NOMO-1 treated with dmso at 0.1 percent for 144 hours (cell line): ENCODE results near the gene BAX.

Experiments
- DNase-seq: peaks from one replicate; lab custom pipeline; 2025; ENCODE audit not compliant: unreplicated experiment; lab: John Stamatoyannopoulos, UW

Gene BAX

GRCh38 chr19:48961673-48962028 is 7.0 kb downstream of the BAX start:
- no peak for DNase-seq

DNA sequence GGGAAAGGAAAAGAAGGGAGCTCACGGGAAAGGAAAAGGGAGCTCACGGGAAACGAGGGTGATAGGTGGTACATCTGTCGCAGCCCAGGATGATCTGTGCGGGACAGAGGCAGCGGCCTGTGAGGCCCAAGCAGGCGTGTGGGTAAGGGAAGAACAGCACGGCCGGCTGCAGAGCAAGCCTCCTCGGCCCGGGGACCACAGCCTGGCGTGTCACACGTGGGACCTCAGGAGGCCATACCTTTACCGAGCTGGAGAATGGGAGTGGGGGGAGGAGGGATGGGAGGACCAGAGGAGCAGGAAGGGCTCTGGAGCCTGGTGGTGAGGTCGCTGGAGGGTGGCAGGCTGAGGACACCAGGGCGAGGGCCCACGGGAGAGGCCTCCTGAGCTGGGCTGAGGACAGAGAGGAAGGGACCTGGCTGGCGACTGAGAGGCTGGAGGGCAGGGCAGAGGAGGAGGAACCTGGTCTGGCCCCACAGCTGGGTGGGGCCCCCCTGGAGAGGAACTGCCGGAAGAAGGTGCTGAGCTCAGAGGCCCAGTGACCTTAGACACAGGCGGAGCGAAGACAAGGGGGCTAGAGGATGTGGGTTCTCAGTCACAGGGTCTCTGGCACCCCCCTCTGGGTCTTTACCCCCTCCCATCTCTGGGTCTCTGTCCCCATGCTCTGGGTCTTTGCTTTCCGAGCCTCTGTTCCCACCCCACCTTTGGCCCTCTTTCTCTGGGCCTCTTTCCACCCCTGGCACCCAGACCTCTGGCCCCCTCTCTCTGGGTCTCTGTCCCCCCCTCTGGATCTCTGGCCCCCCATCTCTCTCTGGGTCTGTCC is 7.6 kb downstream of the BAX start:
- DNase-seq: peak; percentile 92

- DNase-seq: no peak
These were observed 8.1 kb downstream of the BAX start for GRCh38 chr19:48962849-48963165.

- peak; percentile 20 for DNase-seq
These were observed 8.9 kb downstream of the BAX start for GRCh38 chr19:48963371-48964204.

- no peak for DNase-seq
These were observed 9.7 kb downstream of the BAX start for GRCh38 chr19:48964205-48965039.

GRCh38 chr19:48965040-48965805 is 10.5 kb downstream of the BAX start, which contains the start of gene FTL:
FTL (plus strand) TSS chr19:48965309; CDS start chr19:48965508, 199 bp downstream.
- peak; percentile 98 for DNase-seq

DNA sequence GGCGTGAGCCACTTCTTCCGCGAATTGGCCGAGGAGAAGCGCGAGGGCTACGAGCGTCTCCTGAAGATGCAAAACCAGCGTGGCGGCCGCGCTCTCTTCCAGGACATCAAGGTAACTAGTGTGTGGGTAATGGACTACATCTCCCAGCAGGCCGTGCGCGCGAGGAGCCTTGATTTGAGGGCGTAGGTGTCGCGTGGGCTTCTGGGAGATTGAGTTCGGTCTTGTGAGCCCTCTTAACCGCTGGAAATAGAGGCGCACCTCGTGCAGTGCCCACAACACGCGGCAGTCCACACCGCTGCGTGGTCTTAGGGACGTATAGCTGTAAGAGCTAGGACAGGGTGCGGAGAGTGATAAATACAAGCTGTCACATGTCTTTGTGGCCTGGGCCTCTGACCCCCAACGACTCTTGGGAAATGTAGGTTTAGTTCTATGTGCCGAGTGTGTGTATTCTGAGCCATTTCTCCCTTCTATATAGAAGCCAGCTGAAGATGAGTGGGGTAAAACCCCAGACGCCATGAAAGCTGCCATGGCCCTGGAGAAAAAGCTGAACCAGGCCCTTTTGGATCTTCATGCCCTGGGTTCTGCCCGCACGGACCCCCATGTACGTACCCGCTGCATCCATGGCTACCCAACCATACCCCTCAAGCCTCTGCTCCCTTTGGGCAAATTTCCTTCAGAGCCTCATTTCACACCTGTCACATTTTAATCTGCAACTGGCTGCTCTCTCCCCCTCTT is 11.3 kb downstream of the BAX start:
- peak; percentile 54 for DNase-seq

GRCh38 chr19:48966541-48967345 is 12.1 kb downstream of the BAX start:
- DNase-seq: peak; percentile 54

DNA sequence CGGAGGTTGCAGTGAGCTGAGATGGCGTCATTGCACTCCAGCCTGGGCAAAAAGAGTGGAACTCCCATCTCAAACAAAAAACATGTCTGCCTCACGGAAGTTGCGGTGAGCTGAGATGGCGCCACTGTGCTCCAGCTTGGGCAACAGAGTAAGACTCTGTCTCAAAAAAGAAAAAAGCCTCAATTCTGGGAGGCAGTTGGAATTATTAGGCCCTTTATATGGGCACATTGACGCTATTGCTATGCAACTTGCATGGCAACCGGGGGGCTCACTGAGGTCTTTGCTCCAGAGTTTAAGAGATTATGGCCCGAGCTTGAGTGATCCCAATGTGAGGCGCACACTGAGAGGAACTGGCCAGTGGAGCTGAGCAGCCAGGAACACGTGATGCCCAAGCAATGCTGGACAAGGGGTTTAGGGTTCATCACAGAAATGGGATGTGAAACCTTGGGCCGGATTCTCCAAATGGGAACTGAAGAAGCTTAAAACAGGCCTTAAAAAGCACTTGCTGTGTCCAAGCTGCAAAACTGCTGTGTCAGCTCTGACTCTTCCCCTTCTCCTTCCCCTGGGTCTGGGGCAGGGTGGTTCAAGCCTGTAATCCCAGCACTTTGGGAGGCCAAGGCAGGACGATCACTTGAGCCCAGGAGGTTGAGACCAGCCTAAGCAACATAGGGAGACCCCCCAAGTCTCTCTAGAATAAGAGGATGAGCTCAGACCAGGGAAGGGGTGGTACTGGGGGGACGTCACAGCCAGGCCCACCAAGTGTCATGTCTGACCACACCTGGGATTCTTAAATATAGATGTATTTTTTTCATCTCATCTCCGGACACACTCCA is 12.9 kb downstream of the BAX start:
- peak; percentile 94 for DNase-seq

GRCh38 chr19:48968179-48968661 is 13.5 kb downstream of the BAX start:
- DNase-seq: no peak

DNA sequence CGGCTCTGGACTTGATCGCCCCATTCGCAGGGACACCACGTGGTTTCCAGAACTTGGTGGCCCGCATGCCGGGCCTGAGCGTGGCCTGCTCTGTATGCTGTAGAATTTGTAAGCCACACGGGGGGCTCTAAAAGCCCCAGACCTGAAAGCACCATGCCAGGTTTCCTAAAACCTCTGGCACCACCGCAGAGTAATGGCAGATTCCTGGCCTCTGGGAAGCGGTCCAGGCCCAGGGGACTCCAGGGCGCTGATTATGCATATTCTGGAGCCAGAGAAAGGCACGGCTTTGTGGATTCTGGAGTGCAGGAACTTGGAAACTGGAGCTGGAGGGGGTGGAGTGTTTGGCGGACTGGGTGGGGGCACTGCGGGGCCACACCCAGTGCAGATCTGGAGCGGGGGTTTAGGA is 14.1 kb downstream of the BAX start:
- no peak for DNase-seq

DNA sequence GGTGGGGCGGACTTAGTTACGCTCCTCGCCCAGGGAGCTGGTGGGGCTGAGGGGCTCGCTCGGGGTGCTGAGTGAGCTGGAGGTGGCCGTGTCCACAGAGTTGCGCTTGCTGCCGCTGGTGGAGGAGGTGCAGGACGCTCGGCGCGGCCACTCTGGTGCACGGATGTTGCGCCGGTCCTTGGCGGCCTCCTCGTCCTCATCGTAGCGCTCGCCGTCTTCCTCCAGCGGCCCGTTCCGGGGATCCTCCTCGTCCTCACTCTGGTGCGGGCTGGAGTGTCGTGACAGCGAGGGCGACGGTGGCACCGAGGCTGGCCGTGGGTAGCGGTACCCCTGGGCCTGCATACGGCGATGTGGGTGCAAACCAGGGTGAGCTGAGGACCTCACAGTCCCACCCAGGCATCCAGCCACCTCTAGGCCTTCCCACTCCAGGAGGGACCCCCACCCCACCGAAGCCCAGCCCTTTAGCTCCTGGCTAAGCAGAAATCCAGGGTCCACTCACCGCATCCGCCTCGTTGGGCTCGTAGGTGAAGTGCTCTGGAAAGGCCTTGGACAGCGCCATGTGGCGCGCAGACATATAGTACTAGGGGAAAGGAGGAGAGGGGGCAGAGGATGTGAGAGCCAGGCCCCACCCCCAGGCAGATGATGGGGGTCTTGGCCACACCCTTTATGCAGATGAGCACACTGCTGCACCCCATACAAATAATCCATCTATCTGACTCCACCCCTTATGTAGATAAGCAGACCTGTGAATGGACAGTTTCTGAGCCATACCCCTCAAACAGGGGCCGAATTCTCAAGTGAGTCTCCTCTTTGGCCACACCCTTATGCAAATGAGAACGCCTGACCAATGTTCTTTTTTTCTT is 14.8 kb downstream of the BAX start:
- no peak for DNase-seq

GRCh38 chr19:48970139-48970766 is 15.6 kb downstream of the BAX start:
- DNase-seq: no peak

DNA sequence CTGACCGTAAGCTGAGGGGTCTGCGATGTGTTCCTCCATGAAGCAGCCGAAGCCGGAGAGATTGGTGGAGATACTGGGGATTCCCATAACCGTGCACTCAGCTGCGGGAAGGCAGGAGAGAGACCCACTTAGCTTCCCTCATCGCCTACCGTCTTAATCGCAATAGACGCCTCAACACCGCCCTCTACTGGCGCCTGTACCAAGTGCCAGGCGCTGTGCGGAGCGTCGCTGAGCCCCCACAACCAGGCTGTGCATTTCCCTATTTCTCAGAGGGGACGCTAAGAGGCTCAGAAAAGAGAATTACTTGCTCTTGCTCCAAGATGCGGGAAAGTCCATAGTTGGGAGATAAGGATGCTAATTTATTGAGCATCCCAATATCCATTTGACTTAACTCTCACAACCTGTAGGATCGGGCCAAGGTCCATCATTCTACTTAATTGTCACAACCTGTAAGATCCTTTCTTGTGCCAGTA is 16.3 kb downstream of the BAX start:
- DNase-seq: peak; percentile 72

- DNase-seq: no peak
These were observed 21.5 kb downstream of the BAX start for GRCh38 chr19:48975947-48976847.

- no peak for DNase-seq
These were observed 22.4 kb downstream of the BAX start for GRCh38 chr19:48977061-48977460.
